GM12865 (cell line): ENCODE measurements around the gene TSHZ2.

Source experiments
- DNase-seq: peaks from one replicate; pipeline ENCODE4 v3.0.0; 2010; ENCODE audit warnings: low read depth
- H3K4me3 ChIP-seq: 2 replicates; pipeline ENCODE4 v1.5.1; 2011; ENCODE audit warnings: mild to moderate bottlenecking, low read depth, low read length, control low read depth
- TF ChIP-seq, protein P1 (sequence below): IDR thresholded peaks from 2 replicates; pipeline ENCODE4 v1.5.1; 2011; ENCODE audit warnings: low read length, control low read depth, low read depth, inconsistent platforms; ENCODE audit not compliant: insufficient read depth; ENCODE audit errors: missing control alignments

Gene TSHZ2

DNA sequence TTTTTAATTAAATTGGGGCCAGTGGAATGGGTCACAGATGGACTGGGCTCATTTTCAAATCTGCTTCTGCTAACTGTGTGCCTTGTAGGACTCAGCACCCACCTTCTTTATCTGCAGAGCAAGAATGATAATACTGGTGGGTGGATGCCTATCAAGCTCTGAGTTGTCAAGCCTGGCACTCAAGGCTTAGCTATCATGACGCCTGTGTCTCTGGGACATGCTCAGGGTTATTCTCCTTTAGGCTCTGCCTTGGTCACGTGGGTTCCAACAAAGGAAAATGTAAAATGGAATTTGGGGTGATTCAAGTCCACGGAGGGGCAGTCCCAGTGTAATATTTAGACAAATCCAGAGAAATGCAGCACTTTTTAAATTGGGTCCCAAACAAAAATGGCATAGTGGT, 202.3 kb downstream of the TSHZ2 start:
- no peak for DNase-seq
- H3K4me3 ChIP-seq, result no peak overlapping the region
- TF ChIP-seq, protein P1, sequence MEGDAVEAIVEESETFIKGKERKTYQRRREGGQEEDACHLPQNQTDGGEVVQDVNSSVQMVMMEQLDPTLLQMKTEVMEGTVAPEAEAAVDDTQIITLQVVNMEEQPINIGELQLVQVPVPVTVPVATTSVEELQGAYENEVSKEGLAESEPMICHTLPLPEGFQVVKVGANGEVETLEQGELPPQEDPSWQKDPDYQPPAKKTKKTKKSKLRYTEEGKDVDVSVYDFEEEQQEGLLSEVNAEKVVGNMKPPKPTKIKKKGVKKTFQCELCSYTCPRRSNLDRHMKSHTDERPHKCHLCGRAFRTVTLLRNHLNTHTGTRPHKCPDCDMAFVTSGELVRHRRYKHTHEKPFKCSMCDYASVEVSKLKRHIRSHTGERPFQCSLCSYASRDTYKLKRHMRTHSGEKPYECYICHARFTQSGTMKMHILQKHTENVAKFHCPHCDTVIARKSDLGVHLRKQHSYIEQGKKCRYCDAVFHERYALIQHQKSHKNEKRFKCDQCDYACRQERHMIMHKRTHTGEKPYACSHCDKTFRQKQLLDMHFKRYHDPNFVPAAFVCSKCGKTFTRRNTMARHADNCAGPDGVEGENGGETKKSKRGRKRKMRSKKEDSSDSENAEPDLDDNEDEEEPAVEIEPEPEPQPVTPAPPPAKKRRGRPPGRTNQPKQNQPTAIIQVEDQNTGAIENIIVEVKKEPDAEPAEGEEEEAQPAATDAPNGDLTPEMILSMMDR, result no peak

DNA sequence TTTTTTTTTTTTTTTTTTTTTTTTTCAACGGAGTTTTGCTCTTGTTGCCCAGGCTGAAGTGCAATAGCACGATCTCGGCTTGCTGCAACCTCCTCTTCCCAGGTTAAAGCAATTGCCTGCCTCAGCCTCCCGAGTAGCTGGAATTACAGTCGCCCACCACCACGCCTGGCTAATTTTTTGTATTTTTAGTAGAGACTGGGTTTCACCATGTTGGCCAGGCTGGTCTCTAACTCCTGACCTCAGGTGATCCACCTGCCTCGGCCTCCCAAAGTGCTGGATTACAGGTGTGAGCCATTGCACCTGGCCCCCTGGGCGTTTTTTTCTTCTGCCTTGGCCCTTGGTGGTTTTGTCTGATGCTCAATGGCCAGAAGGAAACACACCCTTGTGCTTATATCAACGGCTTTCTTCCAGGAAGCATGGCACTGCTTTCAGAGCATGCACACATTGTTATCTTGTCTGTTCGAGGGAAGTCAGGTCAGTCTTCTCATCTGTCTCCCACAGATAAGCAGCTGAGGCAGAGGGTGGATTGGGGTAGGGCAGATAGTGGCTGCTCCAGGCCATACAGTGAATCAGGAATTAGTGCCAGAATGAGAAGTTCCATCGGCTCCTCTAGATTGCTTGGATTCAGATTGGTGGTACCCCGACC, 203.1 kb downstream of the TSHZ2 start:
- no peak for DNase-seq
- TF ChIP-seq, protein P1, result no peak
- H3K4me3 ChIP-seq, result no peak overlapping the region

DNA sequence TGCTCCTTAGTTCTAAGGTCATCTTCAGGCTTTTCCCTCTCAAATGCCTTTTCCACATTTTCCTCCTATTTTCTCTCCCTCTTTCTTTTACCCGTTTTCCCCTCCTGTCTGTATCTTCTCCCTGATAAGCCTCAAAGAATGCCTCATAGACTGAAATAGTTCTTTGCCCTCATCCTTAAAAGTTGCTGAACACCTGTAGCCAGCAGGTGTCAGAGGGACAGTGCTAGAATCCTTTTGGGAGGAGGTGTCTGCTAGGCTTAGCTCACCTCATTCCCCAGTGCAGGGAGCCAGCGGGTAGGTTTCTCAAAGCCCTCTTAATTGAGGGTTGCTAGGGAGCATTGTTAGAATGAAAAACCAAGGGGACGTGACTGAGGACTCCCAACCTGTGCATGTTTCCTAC, 204.0 kb downstream of the TSHZ2 start:
- no peak for DNase-seq
- H3K4me3 ChIP-seq, result no peak overlapping the region

DNA sequence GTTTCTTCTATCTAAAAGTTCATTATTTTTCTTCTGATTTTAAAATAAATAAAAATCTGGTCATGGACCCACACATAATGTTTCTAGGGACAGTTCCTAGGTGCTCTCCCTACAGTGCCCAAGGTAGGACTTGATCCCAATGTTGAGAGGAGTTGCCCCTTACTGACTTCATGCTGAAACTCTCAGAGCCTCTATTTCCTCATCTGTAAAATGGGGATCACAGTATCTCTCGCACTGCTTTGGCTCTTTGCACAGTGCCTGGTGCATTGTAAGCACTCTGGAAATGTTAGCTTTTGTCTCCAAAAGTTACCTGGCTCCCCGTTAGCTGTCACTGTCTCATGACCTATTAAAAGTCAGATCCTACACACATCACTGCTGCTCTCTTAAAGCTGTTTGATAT, 205.5 kb downstream of the TSHZ2 start:
- DNase-seq, result no peak
- TF ChIP-seq, protein P1, result no peak
- no peak overlapping the region for H3K4me3 ChIP-seq

More for the DNA sequence above, 204.0 kb downstream of the TSHZ2 start:
- TF ChIP-seq, protein P1, result no peak

DNA sequence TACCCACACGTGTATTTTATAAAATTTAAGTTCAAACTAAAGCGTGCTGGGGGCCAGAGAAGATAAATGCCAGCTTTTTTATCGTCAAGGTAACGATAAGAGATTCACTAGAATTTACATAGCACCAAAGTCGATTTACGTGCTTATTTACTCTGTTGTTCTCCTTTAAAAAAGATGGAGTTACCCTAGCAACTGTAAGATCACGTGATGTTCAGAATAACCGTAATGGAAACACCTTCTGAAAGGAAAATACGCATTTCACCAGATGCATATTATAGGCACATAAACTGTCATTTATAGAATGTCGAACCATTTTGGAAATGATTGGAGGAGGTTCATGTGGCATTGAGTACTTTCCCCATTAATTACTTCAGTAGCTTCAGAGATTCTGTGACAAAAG, 207.6 kb downstream of the TSHZ2 start:
- no peak overlapping the region for H3K4me3 ChIP-seq
- TF ChIP-seq, protein P1, result no peak
- no peak for DNase-seq

DNA sequence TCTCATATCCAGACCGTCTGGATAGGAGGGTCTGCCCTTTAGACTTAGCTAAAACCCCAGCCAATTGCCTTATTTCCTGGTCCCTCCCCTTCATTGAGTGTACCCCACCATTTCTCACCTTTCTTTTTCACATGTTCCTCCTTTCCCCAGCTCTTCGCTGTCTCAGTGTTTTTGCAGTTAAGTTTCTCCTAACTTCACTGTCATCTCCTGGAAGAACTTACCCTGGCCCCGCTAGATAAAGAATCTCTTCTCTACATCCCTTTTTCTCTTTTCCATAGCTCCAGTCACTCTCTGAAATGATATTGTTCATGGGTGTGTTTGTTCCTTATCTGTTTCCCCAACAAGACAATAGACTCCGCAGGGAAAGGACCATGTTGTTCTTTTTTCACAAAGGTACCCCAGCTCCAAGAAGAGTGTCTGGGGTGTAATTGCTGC, 208.8 kb downstream of the TSHZ2 start:
- DNase-seq, result no peak
- no peak overlapping the region for H3K4me3 ChIP-seq
- TF ChIP-seq, protein P1, result no peak

DNA sequence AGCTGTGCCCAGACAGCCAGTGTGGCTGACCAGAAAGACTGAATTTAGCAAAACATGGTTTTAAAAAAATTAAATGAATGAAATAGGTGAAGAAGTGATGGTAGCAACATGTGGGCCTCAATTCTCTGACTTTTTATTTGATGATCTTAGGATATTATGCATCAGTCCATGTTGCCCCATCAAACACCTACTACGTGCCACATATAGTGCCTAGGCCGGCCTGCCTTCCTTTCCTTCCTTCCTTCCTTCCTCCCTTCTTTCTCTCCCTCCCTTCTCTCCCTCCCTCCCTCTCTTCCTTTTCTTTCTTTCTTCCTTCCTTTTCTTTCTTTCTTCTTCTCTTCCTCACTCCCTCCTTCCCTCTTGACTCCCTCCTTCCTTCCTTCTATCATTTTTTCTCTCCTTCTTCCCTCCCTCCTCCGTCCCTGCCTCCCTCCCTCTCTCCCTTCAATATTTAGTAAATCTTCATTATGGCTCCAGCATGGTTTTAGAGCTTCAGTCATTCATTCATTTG, 209.8 kb downstream of the TSHZ2 start:
- DNase-seq, result no peak
- TF ChIP-seq, protein P1, result no peak
- H3K4me3 ChIP-seq, result no peak overlapping the region
